HEK293T (cell line): Measurements from ENCODE around the gene GALNT18.

Experiments
- BHLHE40 ChIP-seq: fragments of 450-650 bp; IDR thresholded peaks from 2 replicates; pipeline ENCODE4 v1.6.1; 2016; ENCODE audit warnings: mild to moderate bottlenecking, moderate library complexity, borderline replicate concordance
- ELF4 ChIP-seq: fragments of 450-650 bp; IDR thresholded peaks from 2 replicates; pipeline ENCODE4 v1.6.1; 2017; ENCODE audit warnings: antibody characterized with exemption
- FOXA1 ChIP-seq: fragments of 450-650 bp; IDR thresholded peaks from 2 replicates; pipeline ENCODE4 v1.6.1; 2016; ENCODE audit warnings: mild to moderate bottlenecking
- FOXM1 ChIP-seq: fragments of 450-650 bp; IDR thresholded peaks from 2 replicates; pipeline ENCODE4 v1.6.1; 2017; ENCODE audit warnings: mild to moderate bottlenecking, borderline replicate concordance
- HDGF ChIP-seq: fragments of 450-650 bp; IDR thresholded peaks from 2 replicates; pipeline ENCODE4 v1.6.1; 2017; ENCODE audit warnings: antibody characterized with exemption, borderline replicate concordance
- SUZ12 ChIP-seq: fragments of 450-650 bp; IDR thresholded peaks from 2 replicates; pipeline ENCODE4 v1.6.1; 2016; ENCODE audit warnings: mild to moderate bottlenecking
- ZNF384 ChIP-seq: fragments of 450-650 bp; IDR thresholded peaks from 2 replicates; pipeline ENCODE4 v1.6.1; 2016
- TF ChIP-seq, protein P1 (sequence below): fragments of 450-650 bp; IDR thresholded peaks from 2 replicates; pipeline ENCODE4 v1.6.1; 2016

DNA sequence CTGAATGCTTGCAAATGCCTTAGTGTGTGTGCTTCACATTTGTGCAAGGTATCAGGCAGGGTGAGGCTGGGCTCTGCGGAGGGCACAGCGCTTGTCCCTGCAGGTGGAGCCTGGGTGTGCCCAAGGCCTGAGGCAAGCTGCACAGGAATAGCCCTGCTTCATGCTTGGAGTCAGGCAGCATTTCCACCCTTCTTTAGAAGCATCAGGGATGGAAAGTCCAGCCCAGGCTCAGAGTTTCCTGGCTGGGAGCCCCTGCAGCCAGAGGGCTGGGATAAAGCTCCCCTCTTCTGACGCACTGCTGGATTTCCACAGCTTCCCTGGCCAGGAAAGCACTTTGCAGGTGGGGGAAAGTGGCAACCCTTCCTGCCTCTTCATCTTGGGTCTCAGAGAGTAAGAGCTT lies 63.4 kb downstream of the GALNT18 start:
- no peak for TF ChIP-seq BHLHE40
- TF ChIP-seq FOXM1, result no peak
- no peak for TF ChIP-seq ZNF384
- TF ChIP-seq SUZ12, result no peak
- TF ChIP-seq, protein P1, sequence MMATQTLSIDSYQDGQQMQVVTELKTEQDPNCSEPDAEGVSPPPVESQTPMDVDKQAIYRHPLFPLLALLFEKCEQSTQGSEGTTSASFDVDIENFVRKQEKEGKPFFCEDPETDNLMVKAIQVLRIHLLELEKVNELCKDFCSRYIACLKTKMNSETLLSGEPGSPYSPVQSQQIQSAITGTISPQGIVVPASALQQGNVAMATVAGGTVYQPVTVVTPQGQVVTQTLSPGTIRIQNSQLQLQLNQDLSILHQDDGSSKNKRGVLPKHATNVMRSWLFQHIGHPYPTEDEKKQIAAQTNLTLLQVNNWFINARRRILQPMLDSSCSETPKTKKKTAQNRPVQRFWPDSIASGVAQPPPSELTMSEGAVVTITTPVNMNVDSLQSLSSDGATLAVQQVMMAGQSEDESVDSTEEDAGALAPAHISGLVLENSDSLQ, result no peak
- TF ChIP-seq ELF4, result no peak
- TF ChIP-seq HDGF, result no peak
- no peak for TF ChIP-seq FOXA1
